ENCODE measurements around the gene FLRT2. TPM values are rescaled to one million over a fixed set of nuclear protein-coding genes. Genes with fewer than 3 reads are reported as not detected.

Gene FLRT2
- total and polyA plus RNA-seq, 9 donors = 72.0 to 120 (median 88.9) TPM

DNA sequence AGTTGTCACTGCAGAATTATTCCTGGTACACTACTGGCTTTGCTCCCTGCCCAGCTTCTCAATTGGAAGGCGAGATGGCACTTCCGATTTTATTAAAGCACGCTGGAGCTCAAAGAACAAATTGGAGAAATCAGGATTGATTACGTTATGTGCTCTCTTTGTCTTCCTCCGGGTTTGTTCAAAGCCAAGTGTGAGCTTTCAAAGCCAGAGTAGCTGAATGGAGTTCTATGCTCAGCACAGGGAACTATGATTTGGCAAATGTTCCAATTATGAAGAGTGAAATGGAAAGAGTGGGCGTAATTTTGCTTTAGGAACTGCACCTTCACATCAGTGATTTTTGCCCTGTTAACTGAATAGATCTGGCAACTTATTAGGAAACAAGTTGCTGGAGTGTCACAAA lies 72.4 kb downstream of the FLRT2 start:
- no peaks in the 10 kb centered on the region for H3K36me3 ChIP-seq (ENCODE audit: control insufficient read depth, insufficient read depth, low read length)
- H3K9me3 ChIP-seq (replicated peaks; ENCODE audit: control insufficient read depth, low read depth, low read length) = no peaks in the 10 kb centered on the region
- no peak overlapping the region for H3K4me3 ChIP-seq (ENCODE audit: low read length)
- peak; percentile 37 for DNase-seq
- H3K27me3 ChIP-seq (ENCODE audit: control insufficient read depth, insufficient read depth, low read length) = no peaks in the 10 kb centered on the region
- no peak overlapping the region for H3K27ac ChIP-seq (ENCODE audit: low read length)
- 66% methylated on average over 6 of the region's 6 CpGs for WGBS (ENCODE audit: insufficient coverage)
- H3K4me1 ChIP-seq (ENCODE audit: control insufficient read depth, insufficient read depth, low read length) = peaks cover 5% of the 10 kb centered on the region

DNA sequence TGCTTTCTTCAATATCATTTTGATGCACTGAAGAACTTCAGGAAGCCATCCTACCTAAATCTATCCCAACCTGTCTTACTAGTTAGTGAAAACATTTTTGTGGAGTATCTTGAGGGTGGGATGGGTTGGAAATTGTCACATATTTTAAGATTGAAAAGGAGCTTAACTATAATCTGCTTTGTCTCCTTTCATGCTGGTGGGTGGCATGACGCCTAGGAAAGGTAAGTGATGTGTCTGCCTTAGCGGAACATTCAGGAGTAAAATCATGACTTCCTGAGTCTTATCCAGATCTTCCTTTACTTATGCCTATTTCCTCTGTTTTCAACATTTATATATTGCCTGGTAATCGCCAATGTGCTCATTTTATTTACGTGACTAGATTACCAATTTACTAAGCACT lies 74.1 kb downstream of the FLRT2 start:
- Histone ChIP-seq H3K27ac (ENCODE audit: low read length) (no peak overlapping the region), H3K4me3 (ENCODE audit: low read length) (no peak overlapping the region), H3K27me3 (ENCODE audit: control insufficient read depth, insufficient read depth, low read length) (no peaks in the 10 kb centered on the region), H3K9me3 (replicated peaks; ENCODE audit: control insufficient read depth, low read depth, low read length) (no peaks in the 10 kb centered on the region), H3K4me1 (ENCODE audit: control insufficient read depth, insufficient read depth, low read length) (peaks cover 5% of the 10 kb centered on the region), H3K36me3 (ENCODE audit: control insufficient read depth, insufficient read depth, low read length) (peaks cover 5% of the 10 kb centered on the region)
- WGBS (ENCODE audit: insufficient coverage) = 57% methylated on average over 1 of the region's 4 CpGs
- DNase-seq = no peak

DNA sequence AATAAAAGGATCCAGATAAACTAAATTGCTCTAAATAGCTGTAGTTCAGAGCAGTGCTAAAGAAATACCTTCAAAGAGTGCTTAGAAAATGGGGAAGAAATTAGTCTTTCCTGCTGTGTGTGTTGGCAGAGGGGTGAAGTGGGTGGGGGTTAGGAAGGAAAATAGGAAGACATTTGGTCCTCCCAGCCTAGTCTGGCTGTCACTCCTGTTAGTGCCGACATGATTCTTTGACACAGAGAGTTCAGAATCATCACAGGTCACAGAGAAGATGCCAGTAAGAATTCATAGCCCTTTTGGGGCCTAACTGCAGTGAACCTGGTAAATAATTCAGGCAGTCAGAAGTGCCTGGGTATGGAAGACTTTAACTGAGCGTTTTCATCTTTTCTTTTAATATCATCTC lies 74.8 kb downstream of the FLRT2 start:
- Histone ChIP-seq H3K4me3 (ENCODE audit: low read length) (no peak overlapping the region), H3K4me1 (ENCODE audit: control insufficient read depth, insufficient read depth, low read length) (peaks cover 5% of the 10 kb centered on the region), H3K27me3 (ENCODE audit: control insufficient read depth, insufficient read depth, low read length) (no peaks in the 10 kb centered on the region), H3K9me3 (replicated peaks; ENCODE audit: control insufficient read depth, low read depth, low read length) (no peaks in the 10 kb centered on the region), H3K36me3 (ENCODE audit: control insufficient read depth, insufficient read depth, low read length) (peaks cover 8% of the 10 kb centered on the region), H3K27ac (ENCODE audit: low read length) (no peak overlapping the region)
- WGBS (ENCODE audit: insufficient coverage) = 25% methylated on average over 1 of the region's 2 CpGs
- DNase-seq = no peak

DNA sequence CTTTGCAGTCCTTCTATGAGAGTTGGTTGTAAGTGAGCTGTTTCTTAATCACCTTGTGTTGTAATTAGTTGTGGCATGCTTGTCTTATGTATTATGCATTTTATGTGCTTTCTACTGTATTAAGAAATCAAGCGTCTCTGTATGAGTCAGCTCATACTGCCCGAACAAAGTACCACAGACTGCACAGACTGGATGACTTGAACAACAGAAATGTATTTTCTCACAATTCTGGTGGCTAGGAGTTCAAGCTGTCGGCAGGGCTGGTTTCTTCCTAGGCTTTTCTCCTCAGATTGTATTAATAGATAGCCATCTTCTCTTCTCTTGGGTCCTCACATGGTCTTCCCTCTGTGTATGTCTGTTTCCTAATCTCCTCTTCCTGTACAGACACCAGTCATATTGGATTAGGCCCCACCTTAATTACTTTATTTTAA lies 77.7 kb downstream of the FLRT2 start:
- H3K27ac ChIP-seq (ENCODE audit: low read length) = no peak overlapping the region
- no CpG with 5 or more reads among the region's 3 CpGs for WGBS (ENCODE audit: insufficient coverage)
- H3K36me3 ChIP-seq (ENCODE audit: control insufficient read depth, insufficient read depth, low read length) = peaks cover 11% of the 10 kb centered on the region

DNA sequence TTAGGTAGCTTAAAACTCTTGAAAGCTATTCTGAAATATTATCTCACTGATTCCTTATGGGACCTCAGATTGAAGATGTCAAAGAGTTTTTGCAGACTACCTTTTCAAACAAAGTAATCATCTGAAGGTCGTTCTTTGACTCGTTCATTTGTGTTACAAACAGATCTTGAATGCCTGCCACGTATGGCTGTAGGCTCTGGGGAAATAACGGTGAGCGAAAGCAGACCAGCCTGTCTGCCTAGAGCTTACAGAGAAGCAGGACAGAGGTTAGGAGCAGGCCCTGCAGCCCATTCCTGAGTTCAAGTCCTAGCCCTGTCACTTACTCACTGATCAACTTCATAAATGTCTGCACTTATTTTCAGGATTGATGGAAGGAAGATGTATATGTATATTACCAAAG lies 83.6 kb downstream of the FLRT2 start:
- Histone ChIP-seq H3K9me3 (replicated peaks; ENCODE audit: control insufficient read depth, low read depth, low read length) (no peaks in the 10 kb centered on the region), H3K4me1 (ENCODE audit: control insufficient read depth, insufficient read depth, low read length) (peaks cover 8% of the 10 kb centered on the region), H3K27me3 (ENCODE audit: control insufficient read depth, insufficient read depth, low read length) (no peaks in the 10 kb centered on the region), H3K27ac (ENCODE audit: low read length) (no peak overlapping the region), H3K36me3 (ENCODE audit: control insufficient read depth, insufficient read depth, low read length) (peaks cover 11% of the 10 kb centered on the region), H3K4me3 (ENCODE audit: low read length) (no peak overlapping the region)
- no peak for DNase-seq
- 73% methylated on average over 2 of the region's 5 CpGs for WGBS (ENCODE audit: insufficient coverage)

More for the DNA sequence above, 77.7 kb downstream of the FLRT2 start:
- Histone ChIP-seq H3K4me1 (ENCODE audit: control insufficient read depth, insufficient read depth, low read length) (no peaks in the 10 kb centered on the region), H3K9me3 (replicated peaks; ENCODE audit: control insufficient read depth, low read depth, low read length) (no peaks in the 10 kb centered on the region), H3K4me3 (ENCODE audit: low read length) (no peak overlapping the region), H3K27me3 (ENCODE audit: control insufficient read depth, insufficient read depth, low read length) (no peaks in the 10 kb centered on the region)
- no peak for DNase-seq

DNA sequence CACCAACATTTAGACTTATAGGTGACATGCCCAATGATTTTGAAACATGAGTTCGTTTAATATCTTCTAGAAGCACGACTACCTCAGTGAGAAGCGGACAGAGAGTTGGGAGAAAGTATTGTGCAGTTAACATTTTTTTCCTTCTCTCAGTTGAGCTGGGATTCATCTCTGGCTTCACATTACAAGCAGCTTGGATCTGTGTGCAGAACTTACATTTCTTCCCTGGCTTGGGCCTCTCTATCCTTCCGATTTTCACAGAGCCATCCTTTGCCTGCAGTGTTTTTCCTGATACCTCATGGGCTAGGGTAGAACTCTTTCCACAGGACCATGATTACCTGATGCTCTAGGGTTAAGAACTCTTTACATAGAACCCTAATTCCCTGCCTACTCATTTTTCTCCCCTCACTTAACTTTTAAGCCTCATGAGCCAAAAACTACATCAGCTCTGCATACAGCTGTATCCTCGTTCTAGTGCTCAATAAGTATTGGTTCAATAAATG lies 86.5 kb downstream of the FLRT2 start:
- H3K4me3 ChIP-seq (ENCODE audit: low read length) = no peak overlapping the region
- H3K9me3 ChIP-seq (replicated peaks; ENCODE audit: control insufficient read depth, low read depth, low read length) = no peaks in the 10 kb centered on the region
- 33% methylated on average over 1 of the region's 5 CpGs for WGBS (ENCODE audit: insufficient coverage)
- peaks cover 11% of the 10 kb centered on the region for H3K36me3 ChIP-seq (ENCODE audit: control insufficient read depth, insufficient read depth, low read length)
- DNase-seq = peak; percentile 84
- H3K4me1 ChIP-seq (ENCODE audit: control insufficient read depth, insufficient read depth, low read length) = peaks cover 8% of the 10 kb centered on the region
- H3K27ac ChIP-seq (ENCODE audit: low read length) = no peak overlapping the region
- H3K27me3 ChIP-seq (ENCODE audit: control insufficient read depth, insufficient read depth, low read length) = no peaks in the 10 kb centered on the region

DNA sequence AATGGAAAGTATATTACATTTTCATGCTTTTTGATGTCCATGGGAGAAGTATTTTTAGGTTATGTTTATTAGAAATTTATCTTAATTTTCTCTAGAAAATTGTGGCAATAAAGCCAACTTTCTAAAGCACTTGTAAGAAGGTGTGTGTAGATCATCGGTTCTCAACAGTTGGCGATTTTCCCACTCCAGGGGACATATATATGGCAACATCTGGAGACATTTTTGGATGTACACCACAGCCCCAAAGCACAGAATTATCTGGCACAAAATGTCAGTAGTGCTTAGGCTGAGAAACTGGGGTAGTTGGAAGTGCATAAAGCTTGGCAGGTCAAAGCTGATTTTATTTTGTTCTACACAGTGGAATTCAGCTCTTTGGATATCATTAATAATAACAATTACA lies 86.9 kb downstream of the FLRT2 start:
- H3K4me3 ChIP-seq (ENCODE audit: low read length) = no peak overlapping the region
- peaks cover 15% of the 10 kb centered on the region for H3K36me3 ChIP-seq (ENCODE audit: control insufficient read depth, insufficient read depth, low read length)
- DNase-seq = peak; percentile 59
- H3K27ac ChIP-seq (ENCODE audit: low read length) = peak overlapping the region; percentile 25
- no peaks in the 10 kb centered on the region for H3K9me3 ChIP-seq (replicated peaks; ENCODE audit: control insufficient read depth, low read depth, low read length)
- no peaks in the 10 kb centered on the region for H3K27me3 ChIP-seq (ENCODE audit: control insufficient read depth, insufficient read depth, low read length)
- H3K4me1 ChIP-seq (ENCODE audit: control insufficient read depth, insufficient read depth, low read length) = peaks cover 8% of the 10 kb centered on the region
- WGBS (ENCODE audit: insufficient coverage) = no CpG with 5 or more reads among the region's 2 CpGs

DNA sequence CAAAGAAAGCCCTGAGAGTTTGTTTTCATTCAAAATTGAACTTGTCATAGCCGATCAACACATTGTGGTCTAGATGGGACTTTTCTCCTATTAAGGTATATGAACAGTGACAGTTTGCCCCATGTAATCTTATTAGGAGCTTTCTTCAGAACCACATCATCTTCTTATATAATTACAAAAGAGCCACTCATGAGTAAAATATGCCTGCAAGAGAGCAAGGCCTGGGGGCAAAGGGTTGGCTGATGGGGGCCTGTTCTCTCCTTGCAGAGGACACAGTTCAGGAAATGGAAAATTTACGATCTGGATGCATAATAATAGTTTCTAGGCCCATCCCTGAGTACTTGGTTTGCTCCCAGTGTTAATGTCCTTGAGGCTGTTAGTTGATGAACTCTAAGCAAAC lies 87.8 kb downstream of the FLRT2 start:
- H3K36me3 ChIP-seq (ENCODE audit: control insufficient read depth, insufficient read depth, low read length) = peaks cover 25% of the 10 kb centered on the region
- peaks cover 8% of the 10 kb centered on the region for H3K4me1 ChIP-seq (ENCODE audit: control insufficient read depth, insufficient read depth, low read length)
- H3K27me3 ChIP-seq (ENCODE audit: control insufficient read depth, insufficient read depth, low read length) = no peaks in the 10 kb centered on the region
- no peak overlapping the region for H3K27ac ChIP-seq (ENCODE audit: low read length)
- no peaks in the 10 kb centered on the region for H3K9me3 ChIP-seq (replicated peaks; ENCODE audit: control insufficient read depth, low read depth, low read length)
- no CpG with 5 or more reads among the region's 2 CpGs for WGBS (ENCODE audit: insufficient coverage)
- DNase-seq = no peak
- no peak overlapping the region for H3K4me3 ChIP-seq (ENCODE audit: low read length)

DNA sequence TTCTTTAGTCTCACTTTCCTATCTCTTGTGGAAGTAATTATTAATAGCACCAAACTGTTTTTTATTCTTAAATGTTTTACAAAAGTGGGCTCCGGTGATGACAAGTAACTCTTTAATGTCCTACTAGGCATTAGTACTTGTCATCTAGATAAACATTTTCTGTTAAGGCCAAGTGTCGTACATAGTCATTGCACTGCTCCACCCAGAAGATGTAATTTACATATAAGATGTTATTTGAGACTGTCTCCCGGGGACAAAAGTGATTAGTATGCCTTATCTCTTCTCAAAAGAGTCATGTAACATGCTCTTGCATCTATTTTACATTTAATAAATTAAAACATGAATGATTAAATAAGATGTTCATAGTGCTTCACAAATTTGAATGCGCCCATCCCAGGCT lies 88.4 kb downstream of the FLRT2 start:
- no peak for DNase-seq
- Histone ChIP-seq H3K9me3 (replicated peaks; ENCODE audit: control insufficient read depth, low read depth, low read length) (no peaks in the 10 kb centered on the region), H3K4me1 (ENCODE audit: control insufficient read depth, insufficient read depth, low read length) (peaks cover 8% of the 10 kb centered on the region), H3K4me3 (ENCODE audit: low read length) (no peak overlapping the region), H3K36me3 (ENCODE audit: control insufficient read depth, insufficient read depth, low read length) (peaks cover 30% of the 10 kb centered on the region), H3K27ac (ENCODE audit: low read length) (no peak overlapping the region), H3K27me3 (ENCODE audit: control insufficient read depth, insufficient read depth, low read length) (no peaks in the 10 kb centered on the region)
- 100% methylated on average over 1 of the region's 4 CpGs for WGBS (ENCODE audit: insufficient coverage)

DNA sequence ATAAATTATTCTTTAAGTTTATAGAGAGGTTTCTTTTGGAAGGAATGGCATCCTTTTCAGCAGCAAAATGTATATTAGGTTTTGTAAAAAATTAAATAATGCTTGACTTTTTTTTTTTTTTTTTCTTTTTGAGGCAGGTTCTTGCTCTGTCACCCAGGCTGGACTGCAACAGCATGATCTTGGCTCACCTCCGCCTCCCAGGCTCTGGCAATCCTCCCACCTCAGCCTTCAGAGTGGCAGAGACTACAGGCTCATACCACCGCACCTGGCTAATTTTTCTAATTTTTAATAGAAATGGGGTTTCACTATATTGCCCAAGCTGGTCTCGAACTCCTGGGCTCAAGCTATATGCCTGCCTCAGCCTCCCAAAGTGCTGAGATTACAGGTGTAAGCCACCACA lies 89.0 kb downstream of the FLRT2 start:
- 89% methylated on average over 3 of the region's 3 CpGs for WGBS (ENCODE audit: insufficient coverage)
- no peak overlapping the region for H3K27ac ChIP-seq (ENCODE audit: low read length)
- H3K4me1 ChIP-seq (ENCODE audit: control insufficient read depth, insufficient read depth, low read length) = peaks cover 7% of the 10 kb centered on the region
- no peaks in the 10 kb centered on the region for H3K27me3 ChIP-seq (ENCODE audit: control insufficient read depth, insufficient read depth, low read length)
- no peaks in the 10 kb centered on the region for H3K9me3 ChIP-seq (replicated peaks; ENCODE audit: control insufficient read depth, low read depth, low read length)
- no peak for DNase-seq
- H3K36me3 ChIP-seq (ENCODE audit: control insufficient read depth, insufficient read depth, low read length) = peaks cover 34% of the 10 kb centered on the region
- H3K4me3 ChIP-seq (ENCODE audit: low read length) = no peak overlapping the region

DNA sequence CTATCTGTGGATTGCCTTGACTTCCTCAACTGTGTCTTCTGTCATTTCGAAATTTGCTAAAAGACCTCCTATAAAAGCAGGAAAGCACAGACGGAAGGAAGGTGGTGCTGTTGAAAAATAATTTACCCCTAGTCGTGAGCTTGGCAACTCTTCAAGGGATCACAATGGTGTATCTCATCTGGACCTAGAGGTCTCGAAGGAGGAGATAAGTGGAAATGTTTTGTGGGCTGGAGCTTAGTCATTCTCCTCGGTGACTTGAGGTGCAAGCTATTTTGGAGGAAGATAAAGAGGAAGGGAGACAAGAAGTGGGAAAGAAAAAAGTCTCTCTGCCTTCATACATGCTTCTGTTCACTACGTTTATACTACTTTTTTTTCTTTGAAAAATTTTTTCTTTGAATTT lies 89.9 kb downstream of the FLRT2 start:
- H3K4me3 ChIP-seq (ENCODE audit: low read length) = no peak overlapping the region
- H3K36me3 ChIP-seq (ENCODE audit: control insufficient read depth, insufficient read depth, low read length) = peaks cover 35% of the 10 kb centered on the region
- no peaks in the 10 kb centered on the region for H3K9me3 ChIP-seq (replicated peaks; ENCODE audit: control insufficient read depth, low read depth, low read length)
- DNase-seq = no peak
- H3K27ac ChIP-seq (ENCODE audit: low read length) = no peak overlapping the region
- H3K4me1 ChIP-seq (ENCODE audit: control insufficient read depth, insufficient read depth, low read length) = peaks cover 4% of the 10 kb centered on the region
- no peaks in the 10 kb centered on the region for H3K27me3 ChIP-seq (ENCODE audit: control insufficient read depth, insufficient read depth, low read length)
- WGBS (ENCODE audit: insufficient coverage) = 50% methylated on average over 2 of the region's 6 CpGs

Measured in muscle of leg (tissue), 11 donors.